Keratinocyte (primary cell): ENCODE data around the gene DOK5.

Source experiments
- CTCF ChIP-seq, 3 experiments: IDR thresholded peaks in 1 of 3; conservative IDR thresholded peaks in 1 of 3; optimal IDR thresholded peaks in 1 of 3; 2 replicates in 2 of 3; 3 replicates in 1 of 3; pipeline versions ENCODE3 to v1.5.1; 2011; ENCODE audit warnings: low read length in 3 of 3, mild to moderate bottlenecking in 3 of 3, moderate library complexity in 2 of 3, control low read depth in 1 of 3, inconsistent platforms in 1 of 3; ENCODE audit not compliant: insufficient read depth in 2 of 3; ENCODE audit errors: extremely low read depth in 1 of 3
- EZH2 ChIP-seq: IDR thresholded peaks from one replicate; pipeline ENCODE4 v1.6.1; 2012; ENCODE audit warnings: inconsistent platforms, mild to moderate bottlenecking, low read length, moderate library complexity

GRCh38 chr20:54570561-54570960 is 95.2 kb downstream of the DOK5 start:
- TF ChIP-seq CTCF (optimal IDR thresholded peaks at IDR 0.05 in 1 of 3, IDR thresholded peaks at IDR 0.05 in 1 of 3, conservative IDR thresholded peaks at IDR 0.05 in 1 of 3; ENCODE audit: extremely low read depth in 1 of 3, insufficient read depth in 2 of 3, low read length in 3 of 3) (no peak), EZH2 (no peak)
